ENCODE measurements around the gene ADSS1.

ADSS1 gene

GRCh38 chr14:104755621-104756020 lies 31.6 kb downstream of the ADSS1 start:
- no peak for DNase-seq
- Mint-ChIP-seq H3K4me3 (no peak overlapping the region), H3K4me1 (peaks cover 19% of the 10 kb centered on the region), H3K9me3 (peaks cover 11% of the 10 kb centered on the region), H3K27me3 (ENCODE audit: low read depth, poor library complexity) (peaks cover 4% of the 10 kb centered on the region), H3K27ac (no peak overlapping the region), H3K36me3 (ENCODE audit: low read depth) (peaks cover 19% of the 10 kb centered on the region)
- TF ChIP-seq CTCF (IDR thresholded peaks at IDR 0.05), result no peak

- peaks cover 5% of the 10 kb centered on the region for H3K9me3 Mint-ChIP-seq
- H3K27ac Mint-ChIP-seq, result no peak overlapping the region
- DNase-seq, result no peak
- no peak overlapping the region for H3K4me3 Mint-ChIP-seq
- H3K36me3 Mint-ChIP-seq (ENCODE audit: low read depth), result peaks cover 24% of the 10 kb centered on the region
- no peak for TF ChIP-seq CTCF (IDR thresholded peaks at IDR 0.05)
- peaks cover 4% of the 10 kb centered on the region for H3K27me3 Mint-ChIP-seq (ENCODE audit: low read depth, poor library complexity)
- peaks cover 19% of the 10 kb centered on the region for H3K4me1 Mint-ChIP-seq
Measured at GRCh38 chr14:104756477-104757237, 32.6 kb downstream of the ADSS1 start.

DNA sequence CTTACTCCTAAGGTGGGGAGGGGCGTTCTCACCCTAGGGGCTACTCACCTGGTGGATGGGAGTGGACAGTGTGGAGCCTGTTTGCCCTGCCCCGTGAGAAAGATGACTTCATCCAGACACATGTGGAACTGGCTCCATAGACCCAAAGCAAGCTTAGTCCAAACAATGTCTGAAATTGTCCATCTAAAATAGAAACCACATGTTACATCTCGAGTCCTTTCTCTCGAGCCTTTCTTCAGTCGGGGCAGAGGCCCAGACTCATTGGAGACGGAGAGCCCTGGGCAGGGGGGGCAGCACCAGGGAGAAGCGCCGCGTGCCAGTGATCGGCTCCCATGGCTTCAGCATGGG lies 33.2 kb downstream of the ADSS1 start:
- peaks cover 30% of the 10 kb centered on the region for H3K36me3 Mint-ChIP-seq (ENCODE audit: low read depth)
- no peak for DNase-seq
- no peak for TF ChIP-seq CTCF (IDR thresholded peaks at IDR 0.05)
- H3K4me1 Mint-ChIP-seq, result peaks cover 19% of the 10 kb centered on the region
- no peak overlapping the region for H3K27ac Mint-ChIP-seq
- no peak overlapping the region for H3K4me3 Mint-ChIP-seq
- peaks cover 8% of the 10 kb centered on the region for H3K9me3 Mint-ChIP-seq
- H3K27me3 Mint-ChIP-seq (ENCODE audit: low read depth, poor library complexity), result peaks cover 4% of the 10 kb centered on the region

DNA sequence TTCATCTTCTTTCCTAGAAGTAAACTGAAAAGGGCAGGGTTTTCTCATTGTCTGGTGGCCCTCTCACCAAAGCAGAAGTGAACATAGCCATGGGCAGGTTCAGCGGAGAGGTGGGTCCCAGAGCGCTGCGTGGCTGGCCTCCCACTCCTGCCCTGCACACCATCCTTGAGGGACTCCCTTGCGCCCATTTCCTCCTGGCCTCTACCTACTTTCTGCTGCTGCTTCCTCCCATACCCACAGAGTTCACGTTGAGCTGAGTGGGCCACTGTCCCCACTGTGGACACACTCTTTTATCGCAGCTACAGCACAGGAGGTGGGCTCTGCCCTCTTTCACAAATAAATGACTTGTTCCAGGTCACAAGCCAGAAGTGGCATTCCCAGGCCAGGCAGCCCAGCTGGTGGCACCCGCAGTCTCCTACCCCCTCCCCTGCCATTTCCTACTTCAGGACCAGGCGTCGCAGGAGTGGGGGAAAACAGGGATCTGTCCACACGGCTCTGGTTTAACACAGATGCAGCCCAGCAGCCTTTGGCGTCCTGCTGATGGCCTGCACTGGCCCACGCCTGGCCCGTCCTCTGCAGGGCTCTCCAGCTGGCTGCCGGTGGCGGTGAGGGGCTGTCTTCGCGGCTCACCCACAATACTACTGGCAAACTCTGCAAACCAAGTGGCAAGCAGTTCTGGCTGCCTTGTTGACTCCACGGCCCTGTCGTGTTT lies 33.8 kb downstream of the ADSS1 start:
- Mint-ChIP-seq H3K27me3 (ENCODE audit: low read depth, poor library complexity) (peaks cover 5% of the 10 kb centered on the region), H3K27ac (no peak overlapping the region), H3K36me3 (ENCODE audit: low read depth) (peaks cover 36% of the 10 kb centered on the region), H3K4me3 (no peak overlapping the region), H3K9me3 (peaks cover 6% of the 10 kb centered on the region), H3K4me1 (peaks cover 19% of the 10 kb centered on the region)
- no peak for DNase-seq
- TF ChIP-seq CTCF (IDR thresholded peaks at IDR 0.05), result no peak

- no peak for DNase-seq
- Mint-ChIP-seq H3K4me3 (no peak overlapping the region), H3K27me3 (ENCODE audit: low read depth, poor library complexity) (peaks cover 3% of the 10 kb centered on the region), H3K9me3 (peaks cover 9% of the 10 kb centered on the region), H3K4me1 (peaks cover 11% of the 10 kb centered on the region), H3K27ac (no peak overlapping the region), H3K36me3 (ENCODE audit: low read depth) (peaks cover 44% of the 10 kb centered on the region)
- TF ChIP-seq CTCF (IDR thresholded peaks at IDR 0.05), result no peak
Measured at GRCh38 chr14:104758981-104759969, 35.2 kb downstream of the ADSS1 start.

Data from nephron progenitor cell (in vitro differentiated cells).